SIG-M5 treated with dmso at 0.1 percent for 504 hours (cell line): ENCODE results near the gene SACM1L.

Experiments
- DNase-seq: peaks from one replicate; lab custom pipeline; 2025; ENCODE audit not compliant: unreplicated experiment; lab: John Stamatoyannopoulos, UW

SACM1L gene

GRCh38 chr3:45765266-45765851 is 76.2 kb downstream of the SACM1L start:
- DNase-seq, result no peak

GRCh38 chr3:45765958-45766357 is 76.8 kb downstream of the SACM1L start:
- no peak for DNase-seq

DNA sequence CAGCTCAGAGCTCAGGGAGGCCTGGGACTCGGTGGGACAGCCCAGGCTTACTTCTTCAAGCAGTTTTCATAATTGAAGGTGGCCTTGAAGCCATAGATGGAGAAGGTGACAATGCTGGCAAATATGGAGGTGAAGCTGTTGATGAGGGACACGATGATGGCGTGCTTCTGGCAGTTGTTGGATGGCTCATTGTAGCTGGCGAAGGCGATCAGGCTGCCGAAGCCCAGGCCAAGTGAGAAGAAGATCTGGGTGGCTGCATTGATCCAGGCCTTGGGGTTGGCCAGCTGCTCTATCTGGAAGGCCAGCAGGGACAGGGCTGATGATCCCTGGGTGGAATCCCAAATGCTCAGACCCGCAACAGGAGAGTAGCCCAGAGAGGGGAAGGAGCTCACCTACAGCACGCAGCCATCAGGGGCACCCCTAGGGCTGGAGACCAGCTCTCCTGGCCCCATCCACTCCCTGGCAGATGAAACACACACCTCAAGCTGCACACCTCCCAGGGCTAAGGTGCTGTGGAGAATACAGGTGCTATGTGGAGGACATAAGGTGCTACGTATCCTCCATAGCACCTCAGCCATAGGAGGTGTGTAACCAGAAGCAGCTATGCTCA is 82.1 kb downstream of the SACM1L start:
- no peak for DNase-seq

DNA sequence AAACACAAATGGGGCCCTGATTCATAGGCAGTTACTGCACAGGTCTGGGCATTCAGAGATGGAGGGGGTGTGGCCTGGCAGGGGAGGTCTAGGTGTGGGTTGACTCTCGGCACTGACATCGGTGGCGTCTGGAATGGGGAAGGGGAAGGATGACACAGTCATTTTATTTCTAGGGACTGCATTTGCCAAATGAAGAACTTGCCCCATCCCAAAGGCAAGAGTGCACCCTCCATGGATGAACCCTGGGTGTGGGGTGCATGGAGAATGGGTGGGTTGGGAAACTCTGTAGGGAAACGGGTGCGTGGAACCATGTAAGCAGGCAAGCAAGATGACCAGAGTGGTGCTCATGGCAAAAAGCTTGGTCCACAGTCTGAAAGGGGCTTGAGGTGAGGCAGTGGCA is 82.6 kb downstream of the SACM1L start:
- DNase-seq, result no peak

DNA sequence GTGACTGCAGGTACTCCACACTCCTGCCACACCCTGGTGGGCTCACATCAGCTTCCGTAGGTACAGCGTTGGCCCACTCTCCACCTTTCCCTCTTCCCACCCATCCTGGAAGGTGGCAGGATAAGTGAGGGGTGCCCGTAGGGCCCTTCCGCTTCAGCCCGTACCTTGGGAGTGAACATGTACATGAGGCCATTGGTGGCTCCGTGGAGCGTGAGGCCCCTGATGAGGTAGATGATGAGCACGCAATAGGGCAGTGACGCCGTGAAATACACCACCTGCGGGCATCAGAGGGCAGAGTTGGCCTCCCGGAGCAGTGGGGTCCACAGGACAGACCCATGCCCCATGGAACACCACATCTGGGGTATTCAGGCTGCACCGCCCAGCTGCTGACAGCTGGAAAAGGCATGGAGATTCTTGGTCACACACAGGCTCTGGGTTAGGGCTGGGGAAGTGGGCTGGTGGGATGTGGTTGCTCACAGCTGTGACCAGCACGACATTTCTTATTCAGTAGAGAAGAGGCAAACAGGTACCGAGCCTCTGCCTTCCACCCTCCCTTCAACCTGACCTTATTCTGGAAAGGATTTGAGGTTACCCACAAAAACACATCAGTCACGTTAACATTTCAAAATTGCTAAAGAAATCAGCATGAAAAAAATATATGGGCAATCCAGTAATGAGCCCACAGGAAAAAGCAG is 83.3 kb downstream of the SACM1L start:
- DNase-seq, result no peak

DNA sequence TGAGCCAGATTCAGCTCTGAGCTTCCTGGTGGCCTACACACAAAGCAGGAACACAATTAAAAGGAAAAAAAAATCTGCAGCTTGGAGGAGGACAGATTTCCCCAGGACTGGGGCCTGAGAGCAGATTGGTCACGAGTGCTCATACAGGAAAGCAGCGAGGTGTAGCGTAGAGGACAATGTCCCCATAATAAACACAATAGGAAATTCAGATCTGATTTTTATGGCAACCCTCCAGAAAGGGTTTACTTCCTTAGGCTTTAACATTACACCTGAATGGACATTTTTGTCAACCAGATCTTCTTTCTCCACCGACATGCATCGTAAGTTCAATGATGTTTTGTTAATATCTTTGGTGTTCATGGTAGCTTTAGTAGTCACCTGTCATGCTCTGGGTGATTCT is 83.9 kb downstream of the SACM1L start:
- no peak for DNase-seq

DNA sequence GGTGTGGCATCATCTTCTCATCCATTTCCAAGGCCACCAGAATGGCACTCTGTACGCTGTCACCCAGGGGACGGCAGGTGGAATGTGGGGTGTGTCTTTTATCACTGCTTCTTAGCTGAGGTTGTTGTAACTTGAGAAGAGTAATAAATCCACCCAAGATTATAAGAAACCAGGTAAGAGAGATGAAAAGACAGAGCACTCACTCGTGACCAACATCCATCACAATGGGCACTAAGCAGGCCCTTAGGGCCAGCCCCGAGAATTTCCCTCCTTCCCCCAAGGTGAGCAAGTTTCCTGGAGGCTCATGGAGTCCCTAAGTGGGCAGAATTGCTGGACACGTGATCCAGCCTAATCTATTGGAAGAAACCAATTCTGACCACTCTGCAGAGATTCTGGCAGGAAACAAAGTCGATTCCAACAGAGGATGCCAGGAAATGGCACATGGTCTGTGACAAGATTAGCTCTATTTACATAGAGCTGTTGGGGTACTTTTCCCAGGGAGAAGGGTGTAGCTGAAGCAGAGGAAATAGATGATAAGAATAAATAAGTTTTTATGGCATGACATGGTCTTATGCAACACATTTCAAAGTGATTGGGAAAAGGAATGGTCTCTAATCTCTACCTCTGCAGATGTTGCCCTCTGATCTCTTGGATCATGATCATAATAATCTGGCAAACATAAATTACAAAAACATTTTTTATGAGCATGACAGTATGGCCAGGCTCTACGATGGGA is 84.7 kb downstream of the SACM1L start:
- DNase-seq, result no peak

- no peak for DNase-seq
Observed at GRCh38 chr3:45774581-45775521, 85.7 kb downstream of the SACM1L start.

- DNase-seq, result no peak
Observed at GRCh38 chr3:45775571-45776300, 86.5 kb downstream of the SACM1L start.

GRCh38 chr3:45776301-45776595 is 87.1 kb downstream of the SACM1L start:
- DNase-seq, result no peak

- no peak for DNase-seq
Observed at GRCh38 chr3:45776611-45777010, 87.4 kb downstream of the SACM1L start.

- DNase-seq, result no peak
Observed at GRCh38 chr3:45777111-45777745, 88.0 kb downstream of the SACM1L start.

DNA sequence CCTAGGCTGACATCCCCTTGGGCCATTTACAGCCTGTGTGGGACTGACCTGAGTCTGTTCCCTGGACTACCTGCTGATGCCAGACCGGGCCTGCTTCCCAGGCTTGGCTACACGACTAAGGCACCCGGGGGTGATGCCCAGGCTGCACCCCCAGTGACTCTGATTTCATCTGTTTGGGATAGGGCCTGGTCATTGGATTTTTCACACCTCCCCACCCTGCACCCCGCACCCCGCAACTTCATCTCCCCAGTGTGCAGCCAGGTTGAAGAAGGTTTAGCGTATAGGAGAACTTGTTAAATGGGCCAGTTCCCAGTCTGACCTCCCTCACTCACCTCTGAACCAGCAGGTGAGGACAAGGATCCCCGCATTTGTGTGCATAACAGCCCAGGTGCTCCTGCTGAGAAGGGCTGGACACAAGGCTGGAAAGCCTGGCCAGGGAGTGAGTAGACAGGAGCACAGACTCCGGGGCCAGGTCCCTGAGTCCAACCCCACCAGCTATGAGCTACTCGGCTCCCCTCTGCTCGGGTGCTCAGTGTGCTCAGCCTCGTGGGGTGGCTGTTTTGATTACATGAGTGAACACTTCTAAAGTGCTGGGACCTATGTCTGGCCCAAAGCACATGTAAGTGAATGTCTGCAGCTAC is 88.7 kb downstream of the SACM1L start:
- DNase-seq, result no peak

DNA sequence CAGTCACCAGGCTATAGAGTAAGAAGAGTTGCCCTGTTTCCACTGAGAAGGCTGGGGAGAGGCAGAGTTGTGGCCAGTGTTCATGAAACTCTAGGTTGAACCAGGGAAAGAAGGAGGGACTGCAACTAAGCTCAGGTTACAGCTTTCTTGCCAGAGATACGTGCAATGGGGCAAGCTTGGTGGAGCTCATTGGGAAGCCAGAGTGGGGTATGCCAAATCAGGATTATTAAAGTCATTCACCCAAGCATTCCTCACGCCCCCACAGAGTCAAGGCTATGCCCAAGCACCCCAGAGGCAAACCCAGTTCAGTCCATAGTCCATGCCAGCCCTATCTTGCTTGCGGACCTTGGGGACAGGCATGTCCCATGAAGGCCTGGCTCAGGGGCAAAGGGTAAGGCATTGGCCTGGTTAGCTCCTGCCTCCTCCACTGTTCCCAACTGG is 89.6 kb downstream of the SACM1L start:
- no peak for DNase-seq

DNA sequence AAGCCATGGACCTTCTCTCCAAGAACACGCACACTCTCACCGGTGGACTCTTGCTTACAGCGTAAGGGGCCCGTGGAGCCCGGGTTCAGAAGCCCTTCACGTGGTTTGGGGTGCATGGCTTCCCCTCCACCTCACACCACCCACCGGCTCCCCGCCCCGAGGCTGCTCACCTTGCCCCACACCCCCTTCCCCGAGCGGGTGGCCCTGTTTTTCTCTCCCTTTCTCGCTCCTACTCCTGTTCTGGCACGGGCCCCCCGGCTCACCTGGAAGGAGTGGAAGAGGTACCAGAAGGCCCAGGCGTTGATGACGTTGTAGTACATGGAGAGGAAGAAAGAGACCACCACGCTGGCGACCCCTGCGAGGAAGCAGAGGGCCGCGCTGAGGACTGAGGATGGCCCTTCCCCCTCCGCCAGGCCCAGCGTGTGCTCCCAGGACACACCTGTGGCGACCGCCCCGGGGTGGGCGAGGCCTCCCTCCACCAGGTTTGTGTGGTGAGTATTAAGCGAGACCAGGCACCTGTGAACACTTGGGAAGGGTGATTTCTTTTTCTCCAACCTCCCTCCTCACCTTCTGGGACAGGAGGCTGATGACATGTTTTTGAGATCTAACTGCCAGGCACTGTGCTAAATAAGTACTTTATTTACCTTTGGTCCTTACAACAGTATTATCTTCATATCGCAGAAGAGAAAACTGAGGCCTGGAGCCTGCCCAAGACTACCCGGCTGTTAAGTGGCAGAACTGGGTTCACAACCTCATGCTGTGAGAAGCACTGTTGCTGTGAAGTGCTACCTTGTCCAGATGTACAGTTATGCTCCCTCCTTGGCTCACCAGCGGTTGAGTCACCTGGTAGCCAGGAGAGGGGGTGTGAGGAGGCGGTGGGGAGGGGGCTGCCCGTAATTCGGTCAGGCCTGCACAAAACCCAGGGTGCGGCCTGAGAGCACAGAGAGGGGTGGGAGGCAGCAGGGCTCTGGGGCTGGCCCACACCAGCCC is 90.8 kb downstream of the SACM1L start:
- no peak for DNase-seq

- no peak for DNase-seq
Observed at GRCh38 chr3:45781271-45781670, 92.1 kb downstream of the SACM1L start.

- DNase-seq, result no peak
Observed at GRCh38 chr3:45781841-45782240, 92.6 kb downstream of the SACM1L start.

DNA sequence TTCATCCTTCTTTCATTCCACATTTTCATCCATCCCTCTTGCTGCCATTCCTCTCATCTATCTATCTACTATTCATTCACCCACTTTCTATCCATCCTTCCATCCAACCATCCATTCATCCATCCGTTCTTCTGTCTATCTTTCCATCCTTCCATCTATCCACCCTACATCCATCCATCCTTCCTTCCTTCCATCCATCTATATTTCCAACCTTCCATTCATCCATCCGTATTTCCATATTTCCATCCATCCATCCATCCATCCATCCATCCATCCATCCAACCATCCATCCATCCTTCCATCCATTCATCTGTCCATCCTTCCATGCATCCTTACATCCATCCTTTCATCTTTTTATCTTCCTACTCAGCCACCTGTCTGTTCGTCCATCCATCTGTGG is 93.2 kb downstream of the SACM1L start:
- DNase-seq, result no peak
